Measurements from ENCODE around the gene FBXL12. TPM values are rescaled to one million over a fixed set of nuclear protein-coding genes. Genes with fewer than 3 reads are reported as not detected.

The FBXL12 gene, protein sequence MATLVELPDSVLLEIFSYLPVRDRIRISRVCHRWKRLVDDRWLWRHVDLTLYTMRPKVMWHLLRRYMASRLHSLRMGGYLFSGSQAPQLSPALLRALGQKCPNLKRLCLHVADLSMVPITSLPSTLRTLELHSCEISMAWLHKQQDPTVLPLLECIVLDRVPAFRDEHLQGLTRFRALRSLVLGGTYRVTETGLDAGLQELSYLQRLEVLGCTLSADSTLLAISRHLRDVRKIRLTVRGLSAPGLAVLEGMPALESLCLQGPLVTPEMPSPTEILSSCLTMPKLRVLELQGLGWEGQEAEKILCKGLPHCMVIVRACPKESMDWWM
- total RNA-seq, result 8.8 TPM

DNA sequence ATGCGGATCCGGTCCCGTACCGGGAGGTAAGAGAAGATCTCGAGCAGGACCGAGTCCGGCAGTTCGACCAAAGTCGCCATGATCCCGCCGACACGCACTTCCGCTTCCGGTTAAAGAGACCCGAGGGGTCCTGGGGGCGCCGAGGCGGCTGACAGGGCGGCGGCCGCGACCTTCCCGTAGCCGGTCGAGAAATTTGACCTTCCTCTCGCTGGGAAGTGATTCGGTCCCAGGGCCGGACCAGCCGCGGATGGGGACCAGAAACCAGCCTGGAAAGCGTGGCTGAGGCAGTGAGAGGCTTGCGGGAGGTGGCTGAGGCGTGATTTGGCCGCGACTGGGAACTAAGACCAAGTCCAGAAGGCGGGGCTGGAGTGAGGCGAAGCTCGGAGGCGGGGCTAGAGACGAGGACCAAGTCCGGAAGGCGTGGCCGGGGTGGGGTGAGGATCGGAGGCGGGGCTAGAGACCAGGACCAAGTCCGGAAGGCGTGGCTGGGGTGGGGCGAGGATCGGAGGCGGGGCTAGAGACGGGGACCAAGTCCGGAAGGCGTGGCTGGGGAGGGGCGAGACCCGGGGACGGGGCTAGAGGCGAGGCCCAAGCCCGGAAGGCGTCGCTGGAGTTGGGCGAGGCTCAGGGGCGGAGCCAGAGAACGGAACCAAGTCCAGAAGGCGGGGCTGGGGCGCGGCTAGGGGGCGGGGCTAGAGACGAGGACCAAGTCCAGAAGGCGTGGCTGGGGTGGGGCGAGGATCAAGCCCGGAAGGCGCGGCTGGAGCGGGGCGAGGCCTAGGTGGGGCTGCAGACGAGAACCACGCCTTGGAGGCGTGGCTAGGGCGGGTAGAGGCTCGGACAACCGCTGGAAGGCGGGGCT, at the start of gene FBXL12:
Gene FBXL12 (minus strand): TSS at position 346 of the 862 bp plus-strand sequence. CDS start 266 bp downstream, at position 80.

DNA sequence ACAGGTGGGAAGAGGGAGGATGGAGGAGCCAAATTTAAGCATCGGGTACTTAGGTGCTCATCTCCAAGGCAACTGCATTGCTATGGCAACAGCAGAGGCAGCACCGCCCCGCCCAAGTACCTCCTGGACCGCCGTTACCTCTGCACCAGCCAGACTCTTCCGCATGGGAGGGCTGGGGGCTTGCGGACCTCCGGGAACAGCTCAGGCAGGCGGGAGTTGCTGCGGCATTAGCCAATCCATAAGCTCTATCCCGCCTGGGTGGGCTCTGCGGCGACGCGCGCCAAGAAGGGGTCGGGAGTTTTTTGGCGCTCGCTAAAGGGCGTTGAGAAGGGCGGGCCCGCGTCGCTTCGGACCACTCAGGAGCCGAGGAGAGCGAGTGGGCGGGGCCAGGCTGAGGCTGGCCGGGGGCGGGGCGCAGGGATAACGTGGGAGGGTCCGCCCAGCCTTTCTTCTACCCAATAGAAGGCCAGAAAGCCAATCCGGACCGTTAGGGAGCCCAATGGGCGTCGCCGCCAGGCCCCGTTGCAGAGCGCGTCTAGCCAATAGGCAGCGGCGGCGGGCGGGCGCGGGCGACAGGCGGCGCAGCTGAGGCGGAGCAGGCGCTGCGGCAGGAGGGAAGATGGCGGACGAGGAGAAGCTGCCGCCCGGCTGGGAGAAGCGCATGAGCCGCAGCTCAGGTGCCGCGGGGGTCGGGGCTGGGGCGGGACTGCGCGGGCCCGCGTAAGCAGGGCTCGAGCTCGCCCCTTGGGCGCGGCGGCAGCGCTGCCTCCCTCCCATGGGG, 16.0 kb upstream of the FBXL12 start, which contains the start of gene PIN1:
Gene PIN1 (plus strand): TSS at position 593 of the 781 bp plus-strand sequence. CDS start 27 bp downstream, at position 620.

DNA sequence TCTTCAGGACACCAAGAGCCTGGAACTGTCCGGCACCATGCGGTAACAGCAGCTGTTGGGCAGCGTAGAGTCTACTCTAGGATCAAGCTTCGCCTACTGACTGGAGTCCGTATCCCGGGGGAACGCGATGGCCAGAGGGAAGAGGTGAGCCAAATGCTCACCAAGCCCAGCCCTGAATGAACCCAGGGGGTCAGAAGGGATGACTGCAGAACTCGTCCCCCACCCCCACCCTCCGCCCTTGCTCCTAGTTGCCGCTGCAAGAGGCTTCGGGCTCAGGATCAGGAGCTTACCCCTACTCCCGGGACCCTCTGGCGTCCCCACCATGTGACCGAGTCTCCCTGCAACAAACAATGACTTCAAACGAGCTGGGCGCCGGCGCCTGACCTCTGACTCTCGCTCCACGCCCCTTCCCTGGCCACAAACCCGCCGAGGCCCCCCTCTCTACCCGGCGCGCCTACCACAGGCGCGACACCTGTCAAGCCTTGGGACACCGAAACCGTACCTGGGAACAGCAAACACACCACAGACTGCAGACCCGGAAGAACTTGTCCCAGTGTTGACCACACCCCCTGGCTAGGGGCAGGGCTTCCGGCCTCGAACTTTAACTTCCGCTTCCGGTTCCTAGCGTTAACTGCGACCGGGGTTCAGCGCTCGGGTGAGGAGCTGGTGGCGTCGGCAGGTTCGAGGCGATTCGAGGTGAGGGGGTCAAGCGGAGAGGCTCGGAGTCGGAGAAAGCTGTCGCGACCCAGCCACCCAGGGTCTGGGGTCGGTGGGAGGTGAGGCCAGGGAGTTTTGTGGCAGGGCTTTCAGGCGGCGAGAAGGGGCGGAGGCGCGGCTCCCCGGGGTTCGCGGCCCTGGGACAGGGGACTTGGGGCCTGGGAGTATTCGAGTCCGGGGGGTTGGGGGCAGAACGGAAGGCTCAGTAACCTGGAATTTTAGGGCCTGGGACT, 8.7 kb upstream of the FBXL12 start, which contains the start of gene UBL5:
Gene UBL5 (plus strand): TSS at position 630 of the 950 bp plus-strand sequence. CDS start 420 bp downstream, outside the sequence.

DNA sequence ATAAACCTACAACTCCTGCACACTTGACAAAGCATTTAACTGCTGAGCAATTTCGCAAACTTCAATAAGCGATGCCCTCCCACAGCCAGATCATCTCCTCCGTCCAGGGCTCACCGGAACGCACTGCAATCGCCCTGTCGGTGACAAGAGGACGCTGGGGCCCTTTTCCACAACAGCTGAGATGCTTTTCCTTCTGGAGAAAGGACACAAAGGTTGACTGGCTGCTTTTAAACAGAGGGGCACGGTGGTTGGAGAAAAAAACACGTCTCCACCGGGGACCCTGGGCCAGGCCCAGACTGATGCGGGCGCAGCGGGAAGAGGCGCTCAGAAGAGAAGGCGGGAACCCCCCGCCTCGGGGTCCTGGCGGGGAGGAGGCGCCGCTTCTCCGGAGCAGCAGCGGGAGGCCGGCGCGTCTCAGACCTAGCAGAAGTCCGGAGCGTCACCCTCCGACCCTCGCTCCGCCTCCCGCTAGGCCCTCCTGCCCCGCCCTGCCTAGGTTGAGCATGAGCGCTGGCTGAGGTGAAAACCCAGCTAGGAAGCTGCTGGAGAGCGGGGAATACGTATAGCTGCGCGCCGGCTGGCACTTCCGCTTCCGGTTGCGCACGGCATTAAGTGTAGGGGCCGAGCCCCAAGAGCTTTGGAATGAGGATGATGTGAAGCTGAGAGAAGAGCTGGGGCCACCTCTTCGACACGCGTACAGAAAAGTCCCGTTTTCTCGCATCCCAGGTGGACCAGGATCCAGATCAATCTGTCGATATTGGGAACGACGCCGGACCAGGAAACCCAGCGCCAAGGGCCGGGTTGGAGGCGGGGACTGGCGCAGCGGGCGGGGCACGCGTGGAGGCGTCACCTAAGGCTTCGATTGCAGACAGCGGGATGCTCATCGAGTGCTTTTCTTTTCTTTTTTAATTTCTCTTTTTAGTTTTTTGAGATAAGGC, 50.4 kb downstream of the FBXL12 start, which contains the start of gene ZNF846:
Gene ZNF846 (minus strand): TSS at position 564 of the 938 bp plus-strand sequence. CDS start 3,788 bp downstream, outside the sequence.

Small RNA genes lying within 50 kb of the gene (small RNA-seq; reads per million reads assigned to genes)
- gene RF00156, result not detected

Other genes with a start within 250 kb of the FBXL12 start
- 75.0 TPM for gene ZNF121, start 234.6 kb downstream of the FBXL12 start, total RNA-seq
- gene ZNF561, start 197.8 kb downstream of the FBXL12 start, total RNA-seq, result 43.1 TPM
- gene ZNF562, start 144.0 kb downstream of the FBXL12 start, total RNA-seq, result 71.0 TPM
- gene ZNF846, start 50.3 kb downstream of the FBXL12 start, total RNA-seq, result 20.5 TPM
- 165 TPM for gene UBL5, start 8.8 kb upstream of the FBXL12 start, total RNA-seq
- 106 TPM for gene PIN1, start 16.2 kb upstream of the FBXL12 start, total RNA-seq
- gene OLFM2, start 117.4 kb upstream of the FBXL12 start, total RNA-seq, result 106 TPM
- gene COL5A3, start 191.4 kb upstream of the FBXL12 start, total RNA-seq, result 1.2 TPM
- not detected for gene RDH8, start 194.4 kb upstream of the FBXL12 start, total RNA-seq

All from diencephalon (tissue), 1 donor.